ENCODE measurements around the gene KRTAP6-3.

Gene KRTAP6-3

GRCh38 chr21:30628109-30628508 is 35.9 kb downstream of the KRTAP6-3 start:
- no peak for DNase-seq

- DNase-seq: no peak
Observed at GRCh38 chr21:30629200-30629599, 37.0 kb downstream of the KRTAP6-3 start.

GRCh38 chr21:30634906-30635305 is 42.7 kb downstream of the KRTAP6-3 start, which contains the start of gene KRTAP20-2:
Gene KRTAP20-2, plus strand, starts transcription at chr21:30635206. Its CDS starts 58 bp downstream, at chr21:30635264.
- DNase-seq: no peak

GRCh38 chr21:30638686-30639085 is 46.4 kb downstream of the KRTAP6-3 start:
- no peak for DNase-seq

DNA sequence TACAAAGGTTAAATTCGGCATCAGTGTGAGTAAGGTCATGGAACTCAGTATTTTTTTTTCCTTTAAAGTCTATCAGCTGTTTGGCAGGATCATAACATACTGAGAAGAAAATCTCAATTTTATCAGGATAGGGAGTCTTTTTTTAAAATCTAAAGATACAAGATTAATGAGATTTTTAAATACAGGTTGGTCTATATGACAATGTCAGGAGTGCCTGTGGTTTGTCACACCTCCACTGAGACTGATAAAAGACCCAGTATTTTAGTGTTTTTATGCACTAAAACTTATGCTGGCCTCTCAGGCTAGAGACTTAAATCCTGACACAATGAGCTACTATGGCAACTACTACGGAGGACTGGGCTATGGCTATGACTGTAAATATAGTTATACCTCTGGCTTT is 50.3 kb downstream of the KRTAP6-3 start, which contains the start of gene KRTAP20-3:
Gene KRTAP20-3, plus strand, starts transcription at position 301 of the 400 bp plus-strand sequence.
- no peak for DNase-seq
